ENCODE measurements around the gene MAP1B.
"Not testable (repeated sequence)": the region's sequence is repeated elsewhere in the genome, so short reads cannot be mapped to it uniquely, and the experiment has no call there.

MAP1B gene

DNA sequence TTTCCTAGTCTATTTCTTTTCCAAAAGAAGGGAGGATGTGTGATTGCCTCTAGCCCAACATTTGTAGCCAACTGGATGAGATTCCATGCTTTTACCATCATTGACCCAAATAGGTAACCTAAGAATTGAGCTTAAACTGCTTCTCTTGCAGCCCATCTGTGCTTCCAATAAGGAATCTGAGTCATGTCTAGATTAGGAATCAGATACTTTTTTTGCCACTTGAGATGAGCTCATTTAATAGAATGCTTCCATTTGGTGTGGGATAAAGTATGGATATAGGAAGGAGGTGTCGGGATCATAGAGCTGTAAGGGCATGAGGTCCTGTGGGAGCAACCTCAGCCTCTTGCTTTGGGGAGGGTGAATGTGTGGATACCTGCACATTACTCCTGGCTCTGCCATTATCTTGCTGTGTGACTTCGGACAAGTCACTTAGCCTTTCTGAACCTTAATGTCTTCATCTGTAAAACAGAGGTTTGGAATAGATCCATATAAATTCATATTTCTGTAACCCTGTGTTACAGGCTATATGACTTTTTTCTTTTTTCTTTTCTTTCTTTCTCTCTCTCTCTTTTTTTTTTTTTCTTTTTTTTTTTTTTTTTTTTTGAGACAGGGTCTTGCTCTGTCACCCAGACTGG is 56.2 kb downstream of the MAP1B start:
- DNase-seq (ENCODE audit: low read depth) = no peak
- TF ChIP-seq CTCF (IDR thresholded peaks at IDR 0.05; ENCODE audit: control insufficient read depth, extremely low read depth, insufficient read depth) = no peak
- H3K4me3 ChIP-seq (ENCODE audit: low read depth, low read length) = no peak overlapping the region

- no peak for TF ChIP-seq CTCF (IDR thresholded peaks at IDR 0.05; ENCODE audit: control insufficient read depth, extremely low read depth, insufficient read depth)
- H3K4me3 ChIP-seq (ENCODE audit: low read depth, low read length) = no peak overlapping the region
- no peak for DNase-seq (ENCODE audit: low read depth)
Observed at GRCh38 chr5:72166070-72166979, 59.0 kb downstream of the MAP1B start.

DNA sequence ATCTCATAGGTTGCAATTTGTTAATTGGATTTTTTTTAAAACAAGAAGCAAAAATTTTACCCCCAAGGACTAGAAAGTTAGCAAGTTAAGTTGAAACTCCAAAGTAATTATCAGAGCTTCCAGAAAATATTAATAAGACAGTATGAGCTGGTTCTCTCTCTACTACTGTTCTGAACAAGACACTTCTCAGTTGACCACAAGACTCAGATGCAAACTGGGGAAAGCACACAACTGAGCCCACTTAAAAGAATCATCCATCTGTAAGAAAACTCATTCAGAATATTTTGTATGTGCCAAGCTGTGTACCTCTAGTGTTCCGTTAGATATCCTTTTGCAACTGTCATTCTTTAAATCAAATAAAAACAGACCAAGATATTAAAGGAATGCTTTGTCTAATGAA is 60.0 kb downstream of the MAP1B start:
- no peak overlapping the region for H3K4me3 ChIP-seq (ENCODE audit: low read depth, low read length)
- TF ChIP-seq CTCF (IDR thresholded peaks at IDR 0.05; ENCODE audit: control insufficient read depth, extremely low read depth, insufficient read depth) = no peak
- DNase-seq (ENCODE audit: low read depth) = no peak

GRCh38 chr5:72167804-72168203 is 60.5 kb downstream of the MAP1B start:
- no peak for DNase-seq (ENCODE audit: low read depth)
- no peak for TF ChIP-seq CTCF (IDR thresholded peaks at IDR 0.05; ENCODE audit: control insufficient read depth, extremely low read depth, insufficient read depth)
- H3K4me3 ChIP-seq (ENCODE audit: low read depth, low read length) = no peak overlapping the region

DNA sequence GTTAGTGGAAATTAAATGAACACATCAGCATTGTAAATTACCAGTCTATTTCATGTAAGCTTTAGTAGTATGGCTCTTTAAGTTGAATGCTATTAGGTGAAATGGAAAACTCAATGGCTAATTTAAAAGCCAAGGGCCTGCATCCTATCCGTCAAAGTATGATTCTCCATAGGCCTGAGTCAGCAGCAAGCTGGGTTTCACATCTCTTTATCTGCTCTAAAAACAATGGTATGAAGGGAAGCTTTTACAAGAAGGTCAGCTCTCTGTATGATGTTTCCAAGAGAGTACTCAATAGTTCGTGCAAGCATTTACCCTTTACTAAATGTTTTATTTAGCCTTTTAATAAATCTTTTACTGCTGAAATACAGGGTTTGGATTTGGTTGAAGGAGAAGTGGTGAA is 62.8 kb downstream of the MAP1B start:
- no peak for TF ChIP-seq CTCF (IDR thresholded peaks at IDR 0.05; ENCODE audit: control insufficient read depth, extremely low read depth, insufficient read depth)
- no peak overlapping the region for H3K4me3 ChIP-seq (ENCODE audit: low read depth, low read length)
- DNase-seq (ENCODE audit: low read depth) = no peak

- not testable (repeated sequence) for DNase-seq (ENCODE audit: low read depth); H3K4me3 ChIP-seq (ENCODE audit: low read depth, low read length)
Observed at GRCh38 chr5:72171181-72171580, 63.9 kb downstream of the MAP1B start.

DNA sequence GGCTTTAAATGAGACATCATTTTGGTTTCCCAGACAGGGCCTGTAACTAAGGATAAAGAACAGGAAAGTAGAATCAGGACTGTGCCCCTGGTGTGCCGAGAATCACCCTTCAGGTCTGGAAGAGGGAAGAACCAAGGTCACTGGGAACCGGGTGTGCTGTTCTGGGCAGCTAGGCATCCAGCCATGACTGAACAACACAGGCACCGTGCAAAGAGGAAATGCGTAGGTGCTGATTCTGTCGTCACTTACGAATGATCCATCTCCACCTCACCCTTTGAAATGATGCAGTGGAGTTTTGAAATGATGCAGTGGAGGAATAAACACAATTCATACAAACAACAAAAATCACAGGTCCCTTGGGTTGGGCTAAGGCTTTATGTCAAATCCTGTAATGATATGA is 64.4 kb downstream of the MAP1B start:
- DNase-seq (ENCODE audit: low read depth) = no peak
- H3K4me3 ChIP-seq (ENCODE audit: low read depth, low read length) = no peak overlapping the region
- no peak for TF ChIP-seq CTCF (IDR thresholded peaks at IDR 0.05; ENCODE audit: control insufficient read depth, extremely low read depth, insufficient read depth)
